DOHH2 (cell line): Measurements from ENCODE around the gene MUSK.

Source experiments
- H3F3A ChIP-seq: fragments of 200-600 bp; sonication (generic), shearing (Covaris generic); 2 replicates; pipeline ENCODE4 v1.6.0; 2016; ENCODE audit warnings: antibody characterized with exemption, mild to moderate bottlenecking; ENCODE audit not compliant: control insufficient read depth, insufficient read depth
- H3K27ac ChIP-seq: fragments of 200-600 bp; sonication (generic); 2 replicates; pipeline ENCODE4 v1.5.1; 2014; ENCODE audit warnings: low read depth, mild to moderate bottlenecking, low read length, moderate library complexity
- H3K27me3 ChIP-seq: fragments of 200-600 bp; sonication (generic); 2 replicates; pipeline ENCODE4 v1.6.1; 2014; ENCODE audit warnings: mild to moderate bottlenecking, low read length, mixed read lengths; ENCODE audit not compliant: control insufficient read depth
- H3K36me3 ChIP-seq: fragments of 200-600 bp; sonication (generic); 2 replicates; pipeline ENCODE4 v1.6.1; 2014; ENCODE audit warnings: mild to moderate bottlenecking, low read length, moderate library complexity, mixed read lengths; ENCODE audit not compliant: control insufficient read depth
- H3K4me1 ChIP-seq: fragments of 200-600 bp; sonication (generic); 2 replicates; pipeline ENCODE4 v1.6.1; 2014; ENCODE audit warnings: mild to moderate bottlenecking, low read length, mixed read lengths; ENCODE audit not compliant: control insufficient read depth
- H3K4me2 ChIP-seq: fragments of 200-600 bp; sonication (generic); 2 replicates; pipeline ENCODE4 v1.6.0; 2014; ENCODE audit warnings: mild to moderate bottlenecking, low read length, moderate library complexity
- H3K4me3 ChIP-seq: fragments of 200-600 bp; sonication (generic); 2 replicates; pipeline ENCODE4 v1.5.1; 2014; ENCODE audit warnings: mild to moderate bottlenecking, low read length, mixed read lengths
- H3K79me2 ChIP-seq: fragments of 200-600 bp; sonication (generic); 2 replicates; pipeline ENCODE4 v1.6.1; 2014; ENCODE audit warnings: mild to moderate bottlenecking, low read length, mixed read lengths; ENCODE audit not compliant: control insufficient read depth
- H3K9me2 ChIP-seq: fragments of 200-600 bp; sonication (generic); replicated peaks from 2 replicates; pipeline ENCODE4 v1.6.1; 2014; ENCODE audit warnings: mild to moderate bottlenecking, low read length, mixed read lengths; ENCODE audit not compliant: control insufficient read depth
- H3K9me3 ChIP-seq: fragments of 200-600 bp; sonication (generic); 2 replicates; pipeline ENCODE4 v1.6.1; 2014; ENCODE audit warnings: antibody characterized with exemption, low read length, mixed read lengths; ENCODE audit not compliant: control insufficient read depth, insufficient read depth
- H4K20me1 ChIP-seq: fragments of 200-600 bp; sonication (generic); 2 replicates; pipeline ENCODE4 v1.6.0; 2014; ENCODE audit warnings: low read depth, mild to moderate bottlenecking, antibody characterized with exemption, low read length, moderate library complexity; ENCODE audit not compliant: control insufficient read depth, insufficient read depth
- EZH2phosphoT487 ChIP-seq: fragments of 200-600 bp; sonication (generic); IDR thresholded peaks from 2 replicates; pipeline ENCODE4 v1.6.1; 2017; ENCODE audit warnings: borderline replicate concordance, mild to moderate bottlenecking, antibody characterized with exemption, low read length, moderate library complexity, mixed read lengths
- TF ChIP-seq, protein P1 (sequence below): fragments of 200-600 bp; sonication (generic); IDR thresholded peaks from one replicate; pipeline ENCODE4 v1.5.1; 2014; ENCODE audit warnings: antibody characterized with exemption, mild to moderate bottlenecking, low read depth, low read length; ENCODE audit not compliant: poor library complexity, severe bottlenecking

Gene MUSK

DNA sequence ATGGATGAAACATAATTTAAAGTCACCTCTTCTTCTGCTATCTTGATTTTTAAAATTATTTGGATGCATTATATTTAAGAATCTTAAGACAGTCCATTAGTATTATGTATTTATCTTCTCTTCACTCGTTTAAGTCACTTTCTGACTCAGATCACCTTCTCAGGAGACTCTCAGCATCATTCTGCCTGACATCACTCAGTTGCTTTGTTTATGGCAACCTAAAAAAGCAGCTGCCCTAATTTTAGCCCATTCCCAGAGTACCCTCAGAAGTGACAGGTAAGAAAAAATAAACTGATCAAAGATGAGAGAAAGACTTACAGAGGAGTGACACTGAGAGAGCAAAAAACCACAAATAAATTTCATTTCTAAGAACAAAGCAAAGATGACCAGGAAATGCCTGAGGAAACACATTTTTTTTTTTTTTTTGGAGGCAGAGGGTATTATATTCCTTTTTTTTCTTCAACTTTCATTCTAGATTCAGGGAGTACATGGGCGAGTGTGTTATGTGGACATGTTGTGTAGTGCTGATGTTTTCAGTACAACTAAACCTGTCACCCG is 140.5 kb downstream of the MUSK start:
- no peaks in the 10 kb centered on the region for H3K27me3 ChIP-seq
- H3F3A ChIP-seq: no peaks in the 10 kb centered on the region
- no peaks in the 10 kb centered on the region for H3K36me3 ChIP-seq
- no peaks in the 10 kb centered on the region for H3K79me2 ChIP-seq
- H3K4me2 ChIP-seq: no peak overlapping the region
- no peak for TF ChIP-seq EZH2phosphoT487
- no peaks in the 10 kb centered on the region for H3K4me1 ChIP-seq
- no peak overlapping the region for H3K4me3 ChIP-seq
- H4K20me1 ChIP-seq: no peaks in the 10 kb centered on the region
- H3K9me3 ChIP-seq: no peaks in the 10 kb centered on the region
- H3K9me2 ChIP-seq: no peaks in the 10 kb centered on the region
- no peak overlapping the region for H3K27ac ChIP-seq

DNA sequence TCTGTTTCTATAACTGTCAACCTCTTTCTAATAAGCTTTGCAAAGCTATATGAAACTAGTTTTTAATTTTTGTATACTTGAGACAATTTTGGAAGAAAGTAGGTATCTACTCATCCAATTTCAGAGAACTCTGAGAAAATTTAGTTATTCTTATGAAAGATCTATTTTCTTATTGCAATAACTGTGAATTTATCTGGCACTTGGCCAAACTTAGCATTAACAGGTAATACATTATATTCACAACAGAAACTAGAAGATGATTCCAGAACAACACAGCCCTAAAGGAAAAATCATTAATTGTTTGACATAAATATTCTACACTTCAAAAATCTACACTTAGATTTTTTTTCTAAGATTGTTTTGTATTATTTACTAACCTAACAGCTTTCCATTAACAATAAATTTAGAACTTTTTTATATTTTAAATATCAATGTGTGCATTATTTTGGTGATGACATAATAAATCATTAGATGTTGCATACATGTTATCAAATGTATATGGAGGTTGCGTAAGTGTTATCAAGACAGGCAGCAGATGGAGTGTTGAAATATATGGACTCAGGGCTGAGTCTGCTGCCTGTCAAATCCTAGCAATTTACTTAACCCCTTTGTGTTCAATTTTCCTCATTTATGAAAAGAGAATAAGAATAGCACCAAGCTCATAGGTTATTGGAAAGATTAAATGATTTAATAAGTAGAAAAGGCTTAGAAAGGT is 141.8 kb downstream of the MUSK start:
- Histone ChIP-seq H3K9me3 (no peaks in the 10 kb centered on the region), H3K4me3 (no peak overlapping the region), H3K4me2 (no peak overlapping the region), H3K9me2 (no peaks in the 10 kb centered on the region), H3K4me1 (no peaks in the 10 kb centered on the region), H3K27ac (no peak overlapping the region), H3F3A (no peaks in the 10 kb centered on the region), H3K36me3 (no peaks in the 10 kb centered on the region), H3K27me3 (no peaks in the 10 kb centered on the region), H3K79me2 (no peaks in the 10 kb centered on the region), H4K20me1 (no peaks in the 10 kb centered on the region)
- TF ChIP-seq, protein P1, sequence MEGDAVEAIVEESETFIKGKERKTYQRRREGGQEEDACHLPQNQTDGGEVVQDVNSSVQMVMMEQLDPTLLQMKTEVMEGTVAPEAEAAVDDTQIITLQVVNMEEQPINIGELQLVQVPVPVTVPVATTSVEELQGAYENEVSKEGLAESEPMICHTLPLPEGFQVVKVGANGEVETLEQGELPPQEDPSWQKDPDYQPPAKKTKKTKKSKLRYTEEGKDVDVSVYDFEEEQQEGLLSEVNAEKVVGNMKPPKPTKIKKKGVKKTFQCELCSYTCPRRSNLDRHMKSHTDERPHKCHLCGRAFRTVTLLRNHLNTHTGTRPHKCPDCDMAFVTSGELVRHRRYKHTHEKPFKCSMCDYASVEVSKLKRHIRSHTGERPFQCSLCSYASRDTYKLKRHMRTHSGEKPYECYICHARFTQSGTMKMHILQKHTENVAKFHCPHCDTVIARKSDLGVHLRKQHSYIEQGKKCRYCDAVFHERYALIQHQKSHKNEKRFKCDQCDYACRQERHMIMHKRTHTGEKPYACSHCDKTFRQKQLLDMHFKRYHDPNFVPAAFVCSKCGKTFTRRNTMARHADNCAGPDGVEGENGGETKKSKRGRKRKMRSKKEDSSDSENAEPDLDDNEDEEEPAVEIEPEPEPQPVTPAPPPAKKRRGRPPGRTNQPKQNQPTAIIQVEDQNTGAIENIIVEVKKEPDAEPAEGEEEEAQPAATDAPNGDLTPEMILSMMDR: no peak
- TF ChIP-seq EZH2phosphoT487: no peak

DNA sequence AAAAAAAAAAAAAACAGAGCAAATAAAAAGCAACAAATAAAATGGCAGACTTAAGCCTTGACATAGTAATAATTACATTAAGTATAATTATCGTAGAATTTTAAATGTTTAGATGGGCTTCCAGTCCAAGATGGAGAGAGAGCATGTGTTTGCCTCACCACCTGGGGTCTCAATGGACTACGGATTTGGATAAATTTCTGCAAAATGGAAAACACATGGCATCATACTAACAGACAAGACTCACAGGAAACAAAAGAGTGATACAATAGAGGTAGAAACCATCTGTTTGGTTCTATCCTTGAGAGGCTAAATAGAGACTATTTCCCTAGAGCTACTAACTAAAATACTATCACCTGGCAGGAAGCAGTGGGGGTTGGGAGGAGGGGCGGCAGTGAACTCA is 144.3 kb downstream of the MUSK start:
- Histone ChIP-seq H3K4me1 (no peaks in the 10 kb centered on the region), H3K79me2 (no peaks in the 10 kb centered on the region), H3F3A (no peaks in the 10 kb centered on the region), H3K9me3 (no peaks in the 10 kb centered on the region), H3K4me2 (no peak overlapping the region), H3K36me3 (no peaks in the 10 kb centered on the region), H3K4me3 (no peak overlapping the region), H3K27ac (no peak overlapping the region), H3K27me3 (no peaks in the 10 kb centered on the region), H3K9me2 (no peaks in the 10 kb centered on the region), H4K20me1 (no peaks in the 10 kb centered on the region)
- TF ChIP-seq, protein P1: no peak
- TF ChIP-seq EZH2phosphoT487: no peak

DNA sequence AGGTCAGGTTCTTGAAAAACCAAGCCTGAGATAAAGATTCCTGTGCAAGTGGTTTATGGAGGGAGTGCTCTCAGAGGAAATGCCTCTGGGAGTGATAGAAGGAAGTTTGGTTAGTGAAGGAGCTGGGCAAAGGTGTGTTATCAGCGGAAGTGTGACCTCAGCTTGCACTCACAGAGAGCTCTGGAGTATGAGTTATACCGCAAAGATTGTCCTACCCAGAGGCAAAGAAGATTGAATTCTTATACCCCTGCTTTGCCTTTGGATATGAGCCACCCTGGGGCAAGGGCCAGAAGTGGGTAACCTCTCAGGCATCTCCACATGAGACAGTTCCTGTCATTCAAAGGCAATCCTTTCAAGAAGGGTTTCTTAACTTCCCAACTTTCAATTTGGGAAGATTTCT is 145.6 kb downstream of the MUSK start:
- no peaks in the 10 kb centered on the region for H3F3A ChIP-seq
- no peaks in the 10 kb centered on the region for H3K9me3 ChIP-seq
- no peak overlapping the region for H3K4me2 ChIP-seq
- TF ChIP-seq EZH2phosphoT487: no peak
- TF ChIP-seq, protein P1: no peak
- no peaks in the 10 kb centered on the region for H3K4me1 ChIP-seq
- H3K79me2 ChIP-seq: no peaks in the 10 kb centered on the region
- H3K4me3 ChIP-seq: no peak overlapping the region
- no peaks in the 10 kb centered on the region for H3K9me2 ChIP-seq
- no peaks in the 10 kb centered on the region for H3K36me3 ChIP-seq
- no peak overlapping the region for H3K27ac ChIP-seq
- no peaks in the 10 kb centered on the region for H4K20me1 ChIP-seq
- H3K27me3 ChIP-seq: no peaks in the 10 kb centered on the region
